Thyroid gland (tissue), 4 donors: ENCODE measurements around the gene CEACAM8. TPM values are rescaled to one million over a fixed set of nuclear protein-coding genes. Genes with fewer than 3 reads are reported as not detected.

ENCODE experiments used
- DNase-seq, 2 donors: peaks; one replicate each; pipeline ENCODE4 v3.0.0-alpha.2; 2019
- H3K27ac ChIP-seq, 3 donors: fragments of 200-600 bp; sonication (generic); 1 replicate in 2 of 3; 2 replicates in 1 of 3; pipeline ENCODE4 v1.5.1; 2016 to 2019; ENCODE audit warnings: mild to moderate bottlenecking in 1 of 3, moderate library complexity in 1 of 3
- H3K27me3 ChIP-seq: fragments of 200-600 bp; sonication (generic); one replicate; pipeline ENCODE4 v1.5.1; 2019
- H3K36me3 ChIP-seq, 2 donors: fragments of 200-600 bp; sonication (generic); one replicate each; pipeline ENCODE4 v1.5.1; 2016 to 2019
- H3K4me1 ChIP-seq, 2 donors: fragments of 200-600 bp; sonication (generic); one replicate each; pipeline ENCODE4 v1.5.1; 2017 to 2019
- H3K4me3 ChIP-seq, 3 donors: fragments of 200-600 bp; sonication (generic); replicated peaks in 1 of 3; 1 replicate in 2 of 3; 2 replicates in 1 of 3; pipeline ENCODE4 v1.5.1; 2016; ENCODE audit warnings: mild to moderate bottlenecking in 1 of 3
- H3K9me3 ChIP-seq: fragments of 200-600 bp; sonication (generic); one replicate; pipeline ENCODE4 v1.5.1; 2017
- CTCF ChIP-seq, 6 experiments: fragments of 200-600 bp in 3 of 6; fragments of 450-650 bp in 3 of 6; sonication (generic) in 3 of 6; IDR thresholded peaks; one replicate each; pipeline ENCODE4 v1.5.1; 2016 to 2019; ENCODE audit warnings: antibody characterized with exemption in 6 of 6, mild to moderate bottlenecking in 2 of 6, inconsistent platforms in 1 of 6, moderate library complexity in 1 of 6
- POLR2A ChIP-seq, 2 donors: fragments of 450-650 bp; IDR thresholded peaks; one replicate each; pipeline ENCODE4 v1.6.1; 2017; ENCODE audit warnings: antibody characterized with exemption in 2 of 2, mild to moderate bottlenecking in 2 of 2, moderate library complexity in 1 of 2
- WGBS, 2 donors: methylation state at CpG; one replicate each; pipeline ENCODE4 v1.1.5; 2017; 5-methylcytosine and 5-hydroxymethylcytosine counted together
- intact Hi-C: fragments of 100-400 bp; cut with DNase I; formaldehyde crosslinking; loops from one replicate; pipeline ENCODE4 v1.15.1; 2023
- total RNA-seq, 4 donors: library from RNA; depleted of rRNA; stranded (reverse); fragments of >200 nt; gene quantifications; one replicate each; pipeline ENCODE4 v1.2.3, GENCODE V29; 2016

The CEACAM8 gene
- total RNA-seq, 4 donors from 2014 or later = not detected

DNA sequence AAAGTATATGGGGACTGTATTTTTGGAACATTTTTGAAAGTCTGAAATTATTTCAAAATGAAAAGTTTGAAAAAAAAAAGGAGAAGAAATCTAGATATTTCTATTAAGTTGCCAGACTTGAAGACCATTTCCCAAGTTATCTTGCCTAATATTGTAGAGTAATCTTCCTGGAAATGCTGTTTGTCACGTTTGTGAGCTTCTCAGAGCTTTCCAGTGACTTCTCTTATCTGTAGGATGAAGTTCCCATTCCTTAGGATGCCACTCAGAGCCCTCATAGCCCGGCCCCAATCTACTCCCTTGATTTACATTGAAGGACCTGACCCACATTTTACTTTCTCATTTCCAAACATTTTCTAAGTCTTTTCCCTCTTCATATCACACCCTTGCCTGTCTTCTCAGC, 23.6 kb downstream of the CEACAM8 start:
- intact Hi-C loops = no loop called here
- Histone ChIP-seq H3K9me3 (no peaks in the 10 kb centered on the region), H3K4me1 (no peaks in the 10 kb centered on the region), H3K36me3 (no peaks in the 10 kb centered on the region), H3K27me3 (no peaks in the 10 kb centered on the region), H3K4me3 (no peak overlapping the region), H3K27ac (no peak overlapping the region)
- TF ChIP-seq CTCF (IDR thresholded peaks at IDR 0.05) = no peak
- WGBS, 2 donors = 65 to 77% methylated on average over 2 of the region's 2 CpGs
- DNase-seq = no peak

DNA sequence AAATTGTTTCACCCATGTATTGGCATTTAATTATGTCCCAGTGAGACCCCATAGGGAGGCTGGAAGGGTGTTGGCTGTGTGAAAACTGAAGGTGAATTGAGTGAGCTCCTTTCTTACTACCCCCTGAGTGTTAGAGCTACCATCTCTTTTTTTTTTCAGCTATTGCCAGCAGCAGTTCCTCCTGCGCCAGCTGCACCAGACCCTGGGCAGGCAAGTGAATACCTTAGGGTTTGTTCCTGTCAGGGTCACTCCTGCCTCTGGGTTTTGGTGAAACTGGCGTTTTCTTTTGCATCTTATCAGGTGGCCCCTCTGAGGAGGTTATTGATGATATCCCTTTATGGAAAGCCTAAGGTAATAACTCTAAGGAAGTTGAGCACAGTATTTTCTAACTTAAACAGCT, 25.5 kb downstream of the CEACAM8 start:
- Histone ChIP-seq H3K27ac (no peak overlapping the region), H3K4me3 (no peak overlapping the region), H3K36me3 (no peaks in the 10 kb centered on the region), H3K4me1 (no peaks in the 10 kb centered on the region), H3K27me3 (no peaks in the 10 kb centered on the region), H3K9me3 (no peaks in the 10 kb centered on the region)
- DNase-seq = no peak
- intact Hi-C loops = no loop called here
- no peak for TF ChIP-seq POLR2A (IDR thresholded peaks at IDR 0.05)
- no peak for TF ChIP-seq CTCF (IDR thresholded peaks at IDR 0.05)
- WGBS, 2 donors = 65 to 72% methylated on average over 2 of the region's 2 CpGs

DNA sequence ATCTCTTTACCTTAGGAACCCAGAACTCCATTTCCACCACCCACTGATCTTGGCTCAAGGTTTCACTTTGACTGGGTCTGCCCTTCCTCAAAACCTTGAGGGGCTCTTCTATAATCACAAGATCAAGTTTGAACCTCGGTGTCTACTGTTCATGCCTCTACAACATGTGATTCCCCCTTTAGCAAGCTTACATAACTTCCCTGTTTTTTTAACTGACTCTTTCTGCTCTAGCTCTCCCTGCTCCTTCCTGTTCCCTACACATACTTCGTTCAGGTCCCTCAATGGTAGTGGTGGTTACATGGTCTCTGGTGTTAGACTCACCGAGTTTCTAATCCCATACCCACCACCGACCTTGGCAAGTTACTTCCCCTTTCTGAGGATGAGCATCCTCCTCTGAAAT, 26.7 kb downstream of the CEACAM8 start:
- 65 to 72% methylated on average over 4 of the region's 4 CpGs for WGBS, 2 donors
- TF ChIP-seq CTCF (IDR thresholded peaks at IDR 0.05) = no peak
- no peak for TF ChIP-seq POLR2A (IDR thresholded peaks at IDR 0.05)
- Histone ChIP-seq H3K27me3 (no peaks in the 10 kb centered on the region), H3K36me3 (no peaks in the 10 kb centered on the region), H3K9me3 (no peaks in the 10 kb centered on the region), H3K27ac (no peak overlapping the region), H3K4me3 (no peak overlapping the region), H3K4me1 (no peaks in the 10 kb centered on the region)
- intact Hi-C loops = no loop called here
- DNase-seq = no peak

- Histone ChIP-seq H3K9me3 (no peaks in the 10 kb centered on the region), H3K27me3 (no peaks in the 10 kb centered on the region), H3K4me1 (no peaks in the 10 kb centered on the region), H3K36me3 (no peaks in the 10 kb centered on the region), H3K27ac (no peak overlapping the region), H3K4me3 (no peak overlapping the region)
- TF ChIP-seq CTCF (IDR thresholded peaks at IDR 0.05) = no peak
- no peak for TF ChIP-seq POLR2A (IDR thresholded peaks at IDR 0.05)
- no peak for DNase-seq
- intact Hi-C loops = no loop called here
- 86 to 89% methylated on average over 4 of the region's 4 CpGs for WGBS, 2 donors
These were observed 27.2 kb downstream of the CEACAM8 start for GRCh38 chr19:42567567-42567966.

- intact Hi-C loops = no loop called here
- no peaks in the 10 kb centered on the region for H3K9me3 ChIP-seq
- 14 to 17% methylated on average over 7 of the region's 7 CpGs for WGBS, 2 donors
- peak; percentile 20 to 36 for DNase-seq
- H3K27ac ChIP-seq = no peak overlapping the region
- H3K4me1 ChIP-seq = no peaks in the 10 kb centered on the region
- no peaks in the 10 kb centered on the region for H3K27me3 ChIP-seq
- H3K36me3 ChIP-seq = no peaks in the 10 kb centered on the region
- no peak overlapping the region for H3K4me3 ChIP-seq
- TF ChIP-seq POLR2A (IDR thresholded peaks at IDR 0.05) = no peak
- TF ChIP-seq CTCF (IDR thresholded peaks at IDR 0.05) = peak; percentile 21 to 69 (median 46)
These were observed 31.1 kb downstream of the CEACAM8 start for GRCh38 chr19:42563352-42564210.
